ENCODE results near the gene ATP11B. TPM values are rescaled to one million over a fixed set of nuclear protein-coding genes. Genes with fewer than 3 reads are reported as not detected.
A peak's percentile ranks its signal among the peaks of the same experiment; 100 is the strongest.

Gene ATP11B
- total and polyA plus RNA-seq, 9 of the 15 experiments (the other 6 are each of a cell fraction or from before 2014, with no cell fraction given): 11.9 to 68.7 (median 41.8) TPM

- TF ChIP-seq RBBP5 (IDR thresholded peaks at IDR 0.05; ENCODE audit: borderline replicate concordance, insufficient read depth, low read length, poor library complexity, severe bottlenecking) (no peak), RBM34 (IDR thresholded peaks at IDR 0.05; ENCODE audit: borderline replicate concordance, insufficient read depth, low read length) (no peak), EP300 (IDR thresholded peaks at IDR 0.05; ENCODE audit: low read length) (peak; percentile 93; the same call in 1 of the 2 replicates), TCFL5 (CRISPR knock-in tag; conservative IDR thresholded peaks at IDR 0.05) (no peak), SRSF7 (optimal IDR thresholded peaks at IDR 0.05; ENCODE audit: low read depth, low read length) (no peak), ZNF143 (CRISPR knock-in tag; IDR thresholded peaks at IDR 0.05) (no peak), UBTF (IDR thresholded peaks at IDR 0.05; ENCODE audit: borderline replicate concordance in 1 of 2, low read depth in 2 of 2, low read length in 2 of 2) (0 out of 4 replicates have a peak, but pooled peaks have one; percentile 26 to 65), STAG1 (CRISPR knock-in tag; IDR thresholded peaks at IDR 0.05; ENCODE audit: borderline replicate concordance) (no peak), TFAM (CRISPR knock-in tag; conservative IDR thresholded peaks at IDR 0.05) (no peak), NBN (IDR thresholded peaks at IDR 0.05; ENCODE audit: low read depth) (peak; percentile 71; the same call in 1 of the 2 replicates), TAF9B (IDR thresholded peaks at IDR 0.05; ENCODE audit: partially characterized antibody) (peak; percentile 46), PPARD (CRISPR knock-in tag; IDR thresholded peaks at IDR 0.05) (no peak), FOSL1 (tag; conservative IDR thresholded peaks at IDR 0.05) (peak; percentile 94), MNT (conservative IDR thresholded peaks at IDR 0.05) (peak; percentile 17 to 44; a peak in 2 of 4 replicates), CC2D1A (IDR thresholded peaks at IDR 0.05) (peak; percentile 85), PURB (CRISPR knock-in tag; IDR thresholded peaks at IDR 0.05; ENCODE audit: low read depth) (no peak), RBM25 (IDR thresholded peaks at IDR 0.05; ENCODE audit: low read depth, low read length, severe bottlenecking) (no peak), SIRT6 (IDR thresholded peaks at IDR 0.05; ENCODE audit: low read depth, low read length) (no peak), ZZZ3 (IDR thresholded peaks at IDR 0.05) (no peak), JUN (IDR thresholded peaks at IDR 0.05; ENCODE audit: borderline replicate concordance, low read depth, low read length) (peak; percentile 45; the same call in 1 of the 2 replicates), JUN (CRISPR knock-in tag; IDR thresholded peaks at IDR 0.05; ENCODE audit: borderline replicate concordance) (no peak), RFX1 (IDR thresholded peaks at IDR 0.05) (no peak), NCOA4 (IDR thresholded peaks at IDR 0.05; ENCODE audit: partially characterized antibody) (no peak), ZNF785 (CRISPR knock-in tag; IDR thresholded peaks at IDR 0.05) (no peak)
Measured at GRCh38 chr3:182920515-182921084, 127.3 kb downstream of the ATP11B start (continued).
